Activated naive CD4-positive, alpha-beta T cell treated with Interleukin-2 at 50 U/mL for 16 hours (primary cell): ENCODE results near the gene NBPF9.
"Not testable (repeated sequence)": the region's sequence is repeated elsewhere in the genome, so short reads cannot be mapped to it uniquely, and the experiment has no call there.

ENCODE experiments used
- DNase-seq: peaks from one replicate; pipeline ENCODE4 v3.0.0-alpha.2; 2020

The NBPF9 gene

GRCh38 chr1:149103109-149104081 lies at the start of gene NBPF9:
Gene NBPF9 (minus strand): TSS chr1:149103551. CDS start chr1:149082139, 21,412 bp downstream.
- peak; percentile 57 for DNase-seq

GRCh38 chr1:149149909-149150308 lies 46.6 kb upstream of the NBPF9 start:
- not testable (repeated sequence) for DNase-seq

GRCh38 chr1:149137585-149137984 lies 34.2 kb upstream of the NBPF9 start:
- not testable (repeated sequence) for DNase-seq

GRCh38 chr1:149130938-149131337 lies 27.6 kb upstream of the NBPF9 start:
- not testable (repeated sequence) for DNase-seq

GRCh38 chr1:149129245-149129644 lies 25.9 kb upstream of the NBPF9 start:
- not testable (repeated sequence) for DNase-seq

GRCh38 chr1:149126555-149127145 lies 23.3 kb upstream of the NBPF9 start:
- DNase-seq, result not testable (repeated sequence)

GRCh38 chr1:149123948-149124926 lies 20.9 kb upstream of the NBPF9 start:
- DNase-seq, result peak; percentile 4

GRCh38 chr1:149112828-149113227 lies 9.5 kb upstream of the NBPF9 start:
- DNase-seq, result not testable (repeated sequence)

GRCh38 chr1:149110343-149110742 lies 7.0 kb upstream of the NBPF9 start:
- DNase-seq, result not testable (repeated sequence)

GRCh38 chr1:149102574-149102973 lies 777 bp downstream of the NBPF9 start:
- DNase-seq, result peak; percentile 37

- not testable (repeated sequence) for DNase-seq
Measured at GRCh38 chr1:149098276-149098675, 5.1 kb downstream of the NBPF9 start.

- DNase-seq, result not testable (repeated sequence)
Measured at GRCh38 chr1:149093155-149093554, 10.2 kb downstream of the NBPF9 start.

GRCh38 chr1:149075505-149076127 lies 27.7 kb downstream of the NBPF9 start:
- DNase-seq, result not testable (repeated sequence)

GRCh38 chr1:149064611-149065010 lies 38.7 kb downstream of the NBPF9 start:
- DNase-seq, result not testable (repeated sequence)

- DNase-seq, result not testable (repeated sequence)
Measured at GRCh38 chr1:149043056-149043455, 60.3 kb downstream of the NBPF9 start.

- DNase-seq, result not testable (repeated sequence)
Measured at GRCh38 chr1:149033916-149034315, 69.4 kb downstream of the NBPF9 start.

- not testable (repeated sequence) for DNase-seq
Measured at GRCh38 chr1:149024327-149024726, 79.0 kb downstream of the NBPF9 start.

GRCh38 chr1:149018577-149018976 lies 84.8 kb downstream of the NBPF9 start:
- DNase-seq, result not testable (repeated sequence)

GRCh38 chr1:149016626-149017025 lies 86.7 kb downstream of the NBPF9 start:
- not testable (repeated sequence) for DNase-seq

- not testable (repeated sequence) for DNase-seq
Measured at GRCh38 chr1:149015522-149015921, 87.8 kb downstream of the NBPF9 start.

GRCh38 chr1:149013513-149013912 lies 89.8 kb downstream of the NBPF9 start:
- not testable (repeated sequence) for DNase-seq

GRCh38 chr1:149012599-149012998 lies 90.8 kb downstream of the NBPF9 start:
- DNase-seq, result not testable (repeated sequence)
